Activated CD4-positive, alpha-beta T cell treated with anti-CD3 and anti-CD28 coated beads, Interleukin-2, amount 10 ng/mL, durations not matched to agents 7 days and 5 days (primary cell): ENCODE data around the gene PROC. TPM values are rescaled to one million over a fixed set of nuclear protein-coding genes. Genes with fewer than 3 reads are reported as not detected.

Source experiments
- CTCF ChIA-PET: fragments of 350-600 bp; sonication (Branson Sonifier 250); formaldehyde crosslinking; loops from one replicate; lab custom pipeline; 2021; ENCODE audit warnings: antibody characterized with exemption; lab: Charles Lee
- POLR2A ChIA-PET: fragments of 350-600 bp; sonication (Branson Sonifier 250); formaldehyde crosslinking; loops from one replicate; lab custom pipeline; 2021; ENCODE audit warnings: antibody characterized with exemption; lab: Charles Lee
- DNase-seq: peaks from one replicate; pipeline ENCODE4 v3.0.0-alpha.2; 2020
- H3K27ac Mint-ChIP-seq: one replicate; pipeline ENCODE4 v1.8.0; 2021; ENCODE audit warnings: mild to moderate bottlenecking, moderate library complexity, mixed read lengths
- H3K27me3 Mint-ChIP-seq: one replicate; pipeline ENCODE4 v1.8.0; 2021; ENCODE audit warnings: mixed read lengths
- H3K36me3 Mint-ChIP-seq: one replicate; pipeline ENCODE4 v1.8.0; 2021; ENCODE audit warnings: low read depth, mixed read lengths
- H3K4me1 Mint-ChIP-seq: one replicate; pipeline ENCODE4 v1.8.0; 2021; ENCODE audit warnings: mixed read lengths
- H3K4me3 Mint-ChIP-seq: one replicate; pipeline ENCODE4 v1.8.0; 2021; ENCODE audit warnings: mild to moderate bottlenecking, moderate library complexity, mixed read lengths
- H3K9me3 Mint-ChIP-seq: one replicate; pipeline ENCODE4 v1.8.0; 2021; ENCODE audit warnings: mixed read lengths
- total RNA-seq, 2 experiments: library from RNA; stranded (reverse); gene quantifications; one replicate each; pipeline ENCODE4 v1.2.3, GENCODE V29; 2021

The PROC gene
- total RNA-seq, 2 experiments from 2014 or later: not detected

DNA sequence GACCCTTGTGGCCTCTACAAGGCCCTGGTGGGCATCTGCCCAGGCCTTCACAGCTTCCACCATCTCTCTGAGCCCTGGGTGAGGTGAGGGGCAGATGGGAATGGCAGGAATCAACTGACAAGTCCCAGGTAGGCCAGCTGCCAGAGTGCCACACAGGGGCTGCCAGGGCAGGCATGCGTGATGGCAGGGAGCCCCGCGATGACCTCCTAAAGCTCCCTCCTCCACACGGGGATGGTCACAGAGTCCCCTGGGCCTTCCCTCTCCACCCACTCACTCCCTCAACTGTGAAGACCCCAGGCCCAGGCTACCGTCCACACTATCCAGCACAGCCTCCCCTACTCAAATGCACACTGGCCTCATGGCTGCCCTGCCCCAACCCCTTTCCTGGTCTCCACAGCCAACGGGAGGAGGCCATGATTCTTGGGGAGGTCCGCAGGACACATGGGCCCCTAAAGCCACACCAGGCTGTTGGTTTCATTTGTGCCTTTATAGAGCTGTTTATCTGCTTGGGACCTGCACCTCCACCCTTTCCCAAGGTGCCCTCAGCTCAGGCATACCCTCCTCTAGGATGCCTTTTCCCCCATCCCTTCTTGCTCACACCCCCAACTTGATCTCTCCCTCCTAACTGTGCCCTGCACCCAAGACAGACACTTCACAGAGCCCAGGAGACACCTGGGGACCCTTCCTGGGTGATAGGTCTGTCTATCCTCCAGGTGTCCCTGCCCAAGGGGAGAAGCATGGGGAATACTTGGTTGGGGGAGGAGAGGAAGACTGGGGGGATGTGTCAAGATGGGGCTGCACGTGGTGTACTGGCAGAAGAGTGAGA is 2.0 kb downstream of the PROC start:
- Mint-ChIP-seq H3K4me1 (peaks cover 26% of the 10 kb centered on the region), H3K36me3 (no peaks in the 10 kb centered on the region), H3K4me3 (no peak overlapping the region), H3K9me3 (no peaks in the 10 kb centered on the region), H3K27me3 (peaks cover 51% of the 10 kb centered on the region), H3K27ac (no peak overlapping the region)
- no peak for DNase-seq
- ChIA-PET POLR2A (no interaction called here), CTCF (no interaction called here)

GRCh38 chr2:127421116-127421800 is 3.0 kb downstream of the PROC start:
- Mint-ChIP-seq H3K27ac (no peak overlapping the region), H3K4me3 (no peak overlapping the region), H3K4me1 (peaks cover 22% of the 10 kb centered on the region), H3K9me3 (no peaks in the 10 kb centered on the region), H3K36me3 (no peaks in the 10 kb centered on the region), H3K27me3 (peaks cover 55% of the 10 kb centered on the region)
- DNase-seq: no peak
- ChIA-PET CTCF (interaction anchor here (0.6 kb wide), 1 partner anchor 42 kb away, joined by 3 read pairs; no protein-coding TSS in a partner anchor), POLR2A (no interaction called here)

GRCh38 chr2:127421871-127422558 is 3.8 kb downstream of the PROC start:
- Mint-ChIP-seq H3K27ac (no peak overlapping the region), H3K27me3 (peaks cover 55% of the 10 kb centered on the region), H3K4me1 (peaks cover 15% of the 10 kb centered on the region), H3K9me3 (no peaks in the 10 kb centered on the region), H3K4me3 (no peak overlapping the region), H3K36me3 (no peaks in the 10 kb centered on the region)
- no peak for DNase-seq
- CTCF ChIA-PET: no interaction called here
- POLR2A ChIA-PET: no interaction called here

GRCh38 chr2:127422559-127423477 is 4.6 kb downstream of the PROC start:
- H3K27me3 Mint-ChIP-seq: peaks cover 50% of the 10 kb centered on the region
- CTCF ChIA-PET: no interaction called here
- H3K36me3 Mint-ChIP-seq: no peaks in the 10 kb centered on the region
- peak overlapping the region; percentile 27 for H3K4me3 Mint-ChIP-seq
- H3K27ac Mint-ChIP-seq: no peak overlapping the region
- POLR2A ChIA-PET: no interaction called here
- peaks cover 8% of the 10 kb centered on the region for H3K4me1 Mint-ChIP-seq
- H3K9me3 Mint-ChIP-seq: no peaks in the 10 kb centered on the region
- DNase-seq: peak; percentile 18

GRCh38 chr2:127423478-127423843 is 5.2 kb downstream of the PROC start:
- no peak for DNase-seq
- Mint-ChIP-seq H3K4me3 (no peak overlapping the region), H3K27ac (no peak overlapping the region), H3K4me1 (peaks cover 7% of the 10 kb centered on the region), H3K27me3 (peaks cover 50% of the 10 kb centered on the region), H3K36me3 (no peaks in the 10 kb centered on the region), H3K9me3 (no peaks in the 10 kb centered on the region)
- ChIA-PET CTCF (no interaction called here), POLR2A (no interaction called here)

DNA sequence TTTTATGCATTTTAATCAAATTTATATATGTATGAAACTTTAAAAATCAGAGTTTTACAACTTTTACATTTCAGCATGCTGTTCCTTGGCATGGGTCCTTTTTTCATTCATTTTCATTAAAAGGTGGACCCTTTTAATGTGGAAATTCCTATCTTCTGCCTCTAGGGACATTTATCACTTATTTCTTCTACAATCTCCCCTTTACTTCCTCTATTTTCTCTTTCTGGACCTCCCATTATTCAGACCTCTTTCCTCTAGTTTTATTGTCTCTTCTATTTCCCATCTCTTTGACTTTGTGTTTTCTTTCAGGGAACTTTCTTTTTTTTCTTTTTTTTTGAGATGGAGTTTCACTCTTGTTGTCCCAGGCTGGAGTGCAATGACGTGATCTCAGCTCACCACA is 5.7 kb downstream of the PROC start:
- Mint-ChIP-seq H3K4me3 (no peak overlapping the region), H3K36me3 (no peaks in the 10 kb centered on the region), H3K4me1 (peaks cover 7% of the 10 kb centered on the region), H3K27ac (no peak overlapping the region), H3K27me3 (peaks cover 50% of the 10 kb centered on the region), H3K9me3 (no peaks in the 10 kb centered on the region)
- POLR2A ChIA-PET: no interaction called here
- CTCF ChIA-PET: interaction anchor here (0.8 kb wide), 1 partner anchor 13 kb away, joined by 4 read pairs; no protein-coding TSS in a partner anchor
- no peak for DNase-seq

DNA sequence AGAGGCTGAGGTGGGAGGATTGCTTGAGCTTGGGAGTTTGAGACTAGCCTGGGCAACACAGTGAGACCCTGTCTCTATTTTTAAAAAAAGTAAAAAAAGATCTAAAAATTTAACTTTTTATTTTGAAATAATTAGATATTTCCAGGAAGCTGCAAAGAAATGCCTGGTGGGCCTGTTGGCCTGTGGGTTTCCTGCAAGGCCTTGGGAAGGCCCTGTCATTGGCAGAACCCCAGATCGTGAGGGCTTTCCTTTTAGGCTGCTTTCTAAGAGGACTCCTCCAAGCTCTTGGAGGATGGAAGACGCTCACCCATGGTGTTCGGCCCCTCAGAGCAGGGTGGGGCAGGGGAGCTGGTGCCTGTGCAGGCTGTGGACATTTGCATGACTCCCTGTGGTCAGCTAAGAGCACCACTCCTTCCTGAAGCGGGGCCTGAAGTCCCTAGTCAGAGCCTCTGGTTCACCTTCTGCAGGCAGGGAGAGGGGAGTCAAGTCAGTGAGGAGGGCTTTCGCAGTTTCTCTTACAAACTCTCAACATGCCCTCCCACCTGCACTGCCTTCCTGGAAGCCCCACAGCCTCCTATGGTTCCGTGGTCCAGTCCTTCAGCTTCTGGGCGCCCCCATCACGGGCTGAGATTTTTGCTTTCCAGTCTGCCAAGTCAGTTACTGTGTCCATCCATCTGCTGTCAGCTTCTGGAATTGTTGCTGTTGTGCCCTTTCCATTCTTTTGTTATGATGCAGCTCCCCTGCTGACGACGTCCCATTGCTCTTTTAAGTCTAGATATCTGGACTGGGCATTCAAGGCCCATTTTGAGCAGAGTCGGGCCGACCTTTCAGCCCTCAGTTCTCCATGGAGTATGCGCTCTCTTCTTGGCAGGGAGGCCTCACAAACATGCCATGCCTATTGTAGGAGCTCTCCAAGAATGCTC is 6.6 kb downstream of the PROC start:
- no peaks in the 10 kb centered on the region for H3K36me3 Mint-ChIP-seq
- DNase-seq: no peak
- H3K27me3 Mint-ChIP-seq: peaks cover 48% of the 10 kb centered on the region
- ChIA-PET POLR2A (no interaction called here), CTCF (interaction anchor here (0.8 kb wide), 1 partner anchor 13 kb away, joined by 4 read pairs; no protein-coding TSS in a partner anchor)
- H3K27ac Mint-ChIP-seq: no peak overlapping the region
- H3K4me3 Mint-ChIP-seq: no peak overlapping the region
- no peaks in the 10 kb centered on the region for H3K9me3 Mint-ChIP-seq
- peaks cover 7% of the 10 kb centered on the region for H3K4me1 Mint-ChIP-seq

- no peak overlapping the region for H3K4me3 Mint-ChIP-seq
- H3K27me3 Mint-ChIP-seq: peaks cover 43% of the 10 kb centered on the region
- no peaks in the 10 kb centered on the region for H3K9me3 Mint-ChIP-seq
- no peak for DNase-seq
- H3K36me3 Mint-ChIP-seq: no peaks in the 10 kb centered on the region
- peaks cover 7% of the 10 kb centered on the region for H3K4me1 Mint-ChIP-seq
- POLR2A ChIA-PET: no interaction called here
- CTCF ChIA-PET: no interaction called here
- no peak overlapping the region for H3K27ac Mint-ChIP-seq
These were observed 7.6 kb downstream of the PROC start for GRCh38 chr2:127425540-127426490.

DNA sequence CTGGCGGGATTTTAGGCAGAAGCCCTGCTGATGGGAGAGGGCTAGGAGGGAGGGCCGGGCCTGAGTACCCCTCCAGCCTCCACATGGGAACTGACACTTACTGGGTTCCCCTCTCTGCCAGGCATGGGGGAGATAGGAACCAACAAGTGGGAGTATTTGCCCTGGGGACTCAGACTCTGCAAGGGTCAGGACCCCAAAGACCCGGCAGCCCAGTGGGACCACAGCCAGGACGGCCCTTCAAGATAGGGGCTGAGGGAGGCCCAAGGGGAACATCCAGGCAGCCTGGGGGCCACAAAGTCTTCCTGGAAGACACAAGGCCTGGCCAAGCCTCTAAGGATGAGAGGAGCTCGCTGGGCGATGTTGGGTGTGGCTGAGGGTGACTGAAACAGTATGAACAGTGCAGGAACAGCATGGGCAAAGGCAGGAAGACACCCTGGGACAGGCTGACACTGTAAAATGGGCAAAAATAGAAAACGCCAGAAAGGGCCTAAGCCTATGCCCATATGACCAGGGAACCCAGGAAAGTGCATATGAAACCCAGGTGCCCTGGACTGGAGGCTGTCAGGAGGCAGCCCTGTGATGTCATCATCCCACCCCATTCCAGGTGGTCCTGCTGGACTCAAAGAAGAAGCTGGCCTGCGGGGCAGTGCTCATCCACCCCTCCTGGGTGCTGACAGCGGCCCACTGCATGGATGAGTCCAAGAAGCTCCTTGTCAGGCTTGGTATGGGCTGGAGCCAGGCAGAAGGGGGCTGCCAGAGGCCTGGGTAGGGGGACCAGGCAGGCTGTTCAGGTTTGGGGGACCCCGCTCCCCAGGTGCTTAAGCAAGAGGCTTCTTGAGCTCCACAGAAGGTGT is 8.5 kb downstream of the PROC start:
- Mint-ChIP-seq H3K27ac (no peak overlapping the region), H3K27me3 (peaks cover 34% of the 10 kb centered on the region), H3K4me1 (peaks cover 7% of the 10 kb centered on the region), H3K36me3 (no peaks in the 10 kb centered on the region), H3K9me3 (no peaks in the 10 kb centered on the region), H3K4me3 (no peak overlapping the region)
- CTCF ChIA-PET: interaction anchor here (1.1 kb wide), 1 partner anchor 10 kb away, joined by 3 read pairs; no protein-coding TSS in a partner anchor
- no peak for DNase-seq
- POLR2A ChIA-PET: no interaction called here

- DNase-seq: no peak
- ChIA-PET POLR2A (no interaction called here), CTCF (interaction anchor here (0.6 to 1.1 kb wide), 2 partner anchors 11 to 367 kb away, joined by 3 to 4 read pairs; no protein-coding TSS in a partner anchor)
- Mint-ChIP-seq H3K36me3 (no peaks in the 10 kb centered on the region), H3K4me1 (peaks cover 4% of the 10 kb centered on the region), H3K4me3 (no peak overlapping the region), H3K27ac (no peak overlapping the region), H3K27me3 (peaks cover 26% of the 10 kb centered on the region), H3K9me3 (no peaks in the 10 kb centered on the region)
These were observed 9.3 kb downstream of the PROC start for GRCh38 chr2:127427376-127428056.
